ENCODE data around the gene CYP2A6. TPM values are rescaled to one million over a fixed set of nuclear protein-coding genes. Genes with fewer than 3 reads are reported as not detected.

CYP2A6 gene
- total RNA-seq, 2 experiments from 2014 or later, result not detected

- Mint-ChIP-seq H3K4me1 (ENCODE audit: low read depth) (peaks cover 34% of the 10 kb centered on the region), H3K27me3 (no peaks in the 10 kb centered on the region), H3K27ac (peak overlapping the region; percentile 98), H3K36me3 (ENCODE audit: low read depth) (peaks cover 43% of the 10 kb centered on the region), H3K9me3 (no peaks in the 10 kb centered on the region), H3K4me3 (peak overlapping the region; percentile 92)
- H3K27ac ChIP-seq (ENCODE audit: low read depth in 1 of 2, low read length in 2 of 2), result peak overlapping the region; percentile 88 to 96
- no peaks in the 10 kb centered on the region for H3K9me3 ChIP-seq (ENCODE audit: control insufficient read depth in 1 of 2, insufficient read depth in 1 of 2, low read length in 2 of 2)
- DNase-seq (no peak), ATAC-seq (ENCODE audit: poor library complexity) (no peak)
- TF ChIP-seq CTCF (IDR thresholded peaks at IDR 0.05), result no peak
- peak overlapping the region; percentile 64 for H3K4me3 ChIP-seq (ENCODE audit: low read length)
- POLR2A ChIA-PET, result interaction anchor here (0.6 to 6.9 kb wide), 15 partner anchors 10 to 625 kb away, joined by 3 to 198 read pairs (median 6); partner anchors contain the start of genes ACTMAP, HNRNPUL1, MIA and NUMBL
- peaks cover 37% of the 10 kb centered on the region for H3K4me1 ChIP-seq (ENCODE audit: insufficient read depth, low read length)
- CTCF ChIA-PET, result interaction anchor here (1.2 to 2.3 kb wide), 7 partner anchors 9 to 134 kb away, joined by 3 to 24 read pairs (median 7); partner anchors contain the start of genes COQ8B, ITPKC and RAB4B
- H3K36me3 ChIP-seq (ENCODE audit: insufficient read depth, low read length), result peaks cover 15% of the 10 kb centered on the region
- intact Hi-C loops (cut with DNase I, micrococcal nuclease), result no loop called here
- H3K27me3 ChIP-seq (ENCODE audit: control insufficient read depth in 1 of 2, insufficient read depth in 2 of 2, low read length in 2 of 2), result no peaks in the 10 kb centered on the region
These were observed 52.9 kb downstream of the CYP2A6 start for GRCh38 chr19:40797166-40797962.

Other genes with a start within 250 kb of the CYP2A6 start
- 100 to 1,000 TPM; 116 to 134 TPM for gene LTBP4, start 249.1 kb downstream of the CYP2A6 start, total RNA-seq
- 1 to 10 TPM; 5.2 to 5.4 TPM for gene NUMBL, start 159.8 kb downstream of the CYP2A6 start, total RNA-seq
- gene COQ8B, start 133.6 kb downstream of the CYP2A6 start, total RNA-seq, result 10 to 100 TPM; 16.4 to 18.3 TPM
- gene ITPKC, start 133.3 kb downstream of the CYP2A6 start, total RNA-seq, result 1 to 10 TPM; 3.7 to 4.5 TPM
- 1 to 10 TPM; 3.9 to 5.7 TPM for gene ACTMAP, start 100.0 kb downstream of the CYP2A6 start, total RNA-seq
- 10 to 100 TPM; 60.3 to 76.7 TPM for gene SNRPA, start 99.2 kb downstream of the CYP2A6 start, total RNA-seq
- not detected for gene MIA, start 74.9 kb downstream of the CYP2A6 start, total RNA-seq
- gene RAB4B, start 72.2 kb downstream of the CYP2A6 start, total RNA-seq, result 10 to 100 TPM; 26.6 to 26.9 TPM
- gene EGLN2, start 51.3 kb downstream of the CYP2A6 start, total RNA-seq, result 100 to 1,000 TPM; 150 to 151 TPM
- gene CYP2A7, start 31.8 kb upstream of the CYP2A6 start, total RNA-seq, result not detected
- not detected for gene CYP2B6, start 140.8 kb upstream of the CYP2A6 start, total RNA-seq
- gene CYP2A13, start 238.0 kb upstream of the CYP2A6 start, total RNA-seq, result not detected

All from CD4-positive, alpha-beta T cell (primary cell).